Endothelial cell of umbilical vein (primary cell): ENCODE results near the gene HDAC4. TPM values are rescaled to one million over a fixed set of nuclear protein-coding genes. Genes with fewer than 3 reads are reported as not detected.

Experiments used
- BruUV-seq: library from RNA; stranded (reverse); fragments of 400-500 nt; replicated peaks from 2 replicates; lab custom pipeline; 2021; lab: Mats Ljungman, UMichigan
- CTCF ChIA-PET: fragments of 300-600, 350-600 bp; sonication (Branson Sonifier 250); formaldehyde crosslinking; loops from one replicate; lab custom pipeline; 2021; ENCODE audit warnings: antibody characterized with exemption, inconsistent platforms; lab: Charles Lee
- POLR2A ChIA-PET: fragments of 300-600, 350-600 bp; sonication (Branson Sonifier 250); formaldehyde crosslinking; loops from one replicate; lab custom pipeline; 2021; ENCODE audit warnings: antibody characterized with exemption, inconsistent platforms; lab: Charles Lee
- DNase-seq: peaks from one replicate; pipeline ENCODE4 v3.0.0-alpha.2; 2011; ENCODE audit warnings: low read depth, low spot score
- FAIRE-seq: peaks from 2 replicates; lab custom pipeline; 2011; peaks lifted over from hg19 to GRCh38; lab: Jason Lieb, UNC
- H2AFZ ChIP-seq: 2 replicates; pipeline ENCODE4 v1.6.0; 2012; ENCODE audit warnings: low read depth, low read length, control low read depth, inconsistent platforms
- H3K27ac ChIP-seq: 2 replicates; pipeline ENCODE4 v1.5.1; 2011; ENCODE audit warnings: low read depth, mild to moderate bottlenecking, control low read depth, low read length, moderate library complexity; ENCODE audit not compliant: insufficient read depth
- H3K27me3 ChIP-seq, 2 experiments: 2 replicates each; pipeline versions ENCODE4 v1.6.0 to v1.6.1; 2011; ENCODE audit warnings: low read length in 2 of 2, mixed read lengths in 1 of 2; ENCODE audit not compliant: control insufficient read depth in 2 of 2, insufficient read depth in 2 of 2
- H3K36me3 ChIP-seq, 2 experiments: 2 replicates in 1 of 2; 3 replicates in 1 of 2; pipeline ENCODE4 v1.5.1; 2011; ENCODE audit warnings: low read length in 2 of 2, mild to moderate bottlenecking in 1 of 2, moderate library complexity in 1 of 2; ENCODE audit not compliant: control insufficient read depth in 2 of 2, insufficient read depth in 2 of 2; ENCODE audit errors: extremely low read depth in 1 of 2
- H3K4me1 ChIP-seq: 3 replicates; pipeline ENCODE4 v1.5.1; 2011; ENCODE audit warnings: mild to moderate bottlenecking, low read length; ENCODE audit not compliant: control insufficient read depth, insufficient read depth; ENCODE audit errors: extremely low read depth
- H3K4me2 ChIP-seq: 2 replicates; pipeline ENCODE4 v1.6.1; 2011; ENCODE audit warnings: low read length, control low read depth, mixed read lengths; ENCODE audit not compliant: insufficient read depth
- H3K4me3 ChIP-seq, 3 experiments: fragments of 200-600 bp in 1 of 3; sonication (generic), shearing (Covaris generic) in 1 of 3; replicated peaks in 1 of 3; 2 replicates each; pipeline ENCODE4 v1.5.1; 2011 to 2016; ENCODE audit warnings: control low read depth in 3 of 3, low read length in 3 of 3, mild to moderate bottlenecking in 2 of 3, inconsistent platforms in 1 of 3, low read depth in 1 of 3, moderate library complexity in 1 of 3; ENCODE audit not compliant: insufficient read depth in 1 of 3
- H3K79me2 ChIP-seq: 2 replicates; pipeline ENCODE4 v1.6.0; 2012; ENCODE audit warnings: low read length, inconsistent platforms; ENCODE audit not compliant: control insufficient read depth, insufficient read depth
- H3K9ac ChIP-seq: replicated peaks from 2 replicates; pipeline ENCODE3; 2011; ENCODE audit warnings: low read length, control low read depth; ENCODE audit not compliant: insufficient read depth; ENCODE audit errors: extremely low read depth
- H3K9me1 ChIP-seq: replicated peaks from 3 replicates; pipeline ENCODE4 v1.6.0; 2011; ENCODE audit warnings: mild to moderate bottlenecking, low read length; ENCODE audit not compliant: control insufficient read depth, insufficient read depth; ENCODE audit errors: extremely low read depth
- H3K9me3 ChIP-seq: replicated peaks from 2 replicates; pipeline ENCODE4 v1.5.1; 2012; ENCODE audit warnings: low read length, inconsistent platforms; ENCODE audit not compliant: control insufficient read depth, insufficient read depth
- H4K20me1 ChIP-seq: replicated peaks from 2 replicates; pipeline ENCODE3; 2011; ENCODE audit warnings: mild to moderate bottlenecking, low read length; ENCODE audit not compliant: control insufficient read depth, insufficient read depth; ENCODE audit errors: extremely low read depth
- CTCF ChIP-seq, 2 donors: IDR thresholded peaks; 1 replicate in 1 of 2; 2 replicates in 1 of 2; pipeline ENCODE4 v1.5.1; 2011; ENCODE audit warnings: low read length in 2 of 2, mild to moderate bottlenecking in 2 of 2, moderate library complexity in 2 of 2, control low read depth in 1 of 2, inconsistent platforms in 1 of 2, low read depth in 1 of 2; ENCODE audit not compliant: insufficient read depth in 1 of 2; ENCODE audit errors: extremely low read depth in 1 of 2
- EZH2 ChIP-seq: IDR thresholded peaks from 2 replicates; pipeline ENCODE4 v1.6.1; 2012; ENCODE audit warnings: borderline replicate concordance, low read depth, mild to moderate bottlenecking, moderate library complexity, low read length, inconsistent platforms; ENCODE audit not compliant: severe bottlenecking
- FOS ChIP-seq: IDR thresholded peaks from 2 replicates; pipeline ENCODE4 v1.6.1; 2011; ENCODE audit warnings: mild to moderate bottlenecking, low read length, moderate library complexity, borderline replicate concordance; ENCODE audit not compliant: insufficient read depth
- GATA2 ChIP-seq: IDR thresholded peaks from 2 replicates; pipeline ENCODE4 v1.7.0; 2011; ENCODE audit warnings: low read depth, mild to moderate bottlenecking, moderate library complexity, mixed read lengths, low read length; ENCODE audit not compliant: insufficient read length, insufficient read depth
- JUN ChIP-seq: IDR thresholded peaks from 2 replicates; pipeline ENCODE4 v1.6.1; 2011; ENCODE audit warnings: borderline replicate concordance, low read depth; ENCODE audit not compliant: insufficient read length, insufficient read depth
- MAX ChIP-seq: IDR thresholded peaks from 2 replicates; pipeline ENCODE4 v1.6.1; 2011; ENCODE audit not compliant: insufficient read depth, insufficient read length
- MYC ChIP-seq: IDR thresholded peaks from one replicate; pipeline ENCODE4 v1.6.1; 2011; ENCODE audit warnings: mild to moderate bottlenecking, low read depth, low read length
- POLR2A ChIP-seq: IDR thresholded peaks from 2 replicates; pipeline ENCODE4 v1.6.1; 2012; ENCODE audit warnings: low read depth, mild to moderate bottlenecking, control low read depth, low read length
- POLR2AphosphoS5 ChIP-seq: IDR thresholded peaks from 2 replicates; pipeline ENCODE4 v1.6.1; 2012; ENCODE audit warnings: low read depth, mild to moderate bottlenecking, control low read depth, low read length, moderate library complexity; ENCODE audit not compliant: insufficient read depth
- dilution Hi-C: fragments of 300-500 bp; cut with MboI; formaldehyde crosslinking; loops from one replicate; pipeline ENCODE4 v1.15.0; 2019; ENCODE audit warnings: low sequenced_read_pairs; ENCODE audit not compliant: extremely low pct_ligation_motif_present
- intact Hi-C: fragments of 100-400 bp; cut with micrococcal nuclease; formaldehyde crosslinking; loops from one replicate; pipeline ENCODE4 v1.10.0; 2022
- polyA plus RNA-seq, 4 experiments: library from polyadenylated mRNA; depleted of rRNA in 3 of 4; stranded (reverse) in 3 of 4; unstranded in 1 of 4; fragments of >200 nt; gene quantifications; 2 replicates each; pipeline versions ENCODE4 v1.2.1 to v1.2.3, GENCODE V29; 2011 to 2012; ENCODE audit warnings: missing spikeins in 1 of 4
- total RNA-seq: library from RNA; stranded (reverse); gene quantifications from 2 replicates; pipeline ENCODE4 v1.2.3, GENCODE V29; 2021

HDAC4 gene
- total and polyA plus RNA-seq, 2 donors (not counting 3 experiments of a cell fraction or from before 2014, with no cell fraction given): 13.4 to 33.0 TPM

- Histone ChIP-seq H2AFZ (no peak overlapping the region), H3K4me2 (no peak overlapping the region), H3K4me1 (no peaks in the 10 kb centered on the region), H3K9me1 (no peaks in the 10 kb centered on the region), H3K27me3 (no peaks in the 10 kb centered on the region), H4K20me1 (no peaks in the 10 kb centered on the region), H3K79me2 (no peaks in the 10 kb centered on the region), H3K27ac (no peak overlapping the region), H3K4me3 (no peak overlapping the region), H3K9me3 (no peaks in the 10 kb centered on the region), H3K9ac (no peak overlapping the region), H3K36me3 (no peaks in the 10 kb centered on the region)
- dilution Hi-C loops (no loop called here), intact Hi-C loops (no loop called here)
- POLR2A ChIA-PET: no interaction called here
- TF ChIP-seq JUN (no peak), EZH2 (no peak), MYC (no peak), GATA2 (no peak), MAX (no peak), POLR2AphosphoS5 (no peak), FOS (no peak), CTCF (IDR thresholded peaks at IDR 0.05; ENCODE audit: extremely low read depth in 1 of 2, insufficient read depth in 1 of 2, low read depth in 1 of 2, low read length in 2 of 2) (no peak), POLR2A (no peak)
- DNase-seq: no peak
- CTCF ChIA-PET: no interaction called here
- BruUV-seq: no TSS peak
- no peak for FAIRE-seq
Observed at GRCh38 chr2:239289545-239289944, 111.3 kb downstream of the HDAC4 start.
